ENCODE measurements around the gene FHL1.

DNA sequence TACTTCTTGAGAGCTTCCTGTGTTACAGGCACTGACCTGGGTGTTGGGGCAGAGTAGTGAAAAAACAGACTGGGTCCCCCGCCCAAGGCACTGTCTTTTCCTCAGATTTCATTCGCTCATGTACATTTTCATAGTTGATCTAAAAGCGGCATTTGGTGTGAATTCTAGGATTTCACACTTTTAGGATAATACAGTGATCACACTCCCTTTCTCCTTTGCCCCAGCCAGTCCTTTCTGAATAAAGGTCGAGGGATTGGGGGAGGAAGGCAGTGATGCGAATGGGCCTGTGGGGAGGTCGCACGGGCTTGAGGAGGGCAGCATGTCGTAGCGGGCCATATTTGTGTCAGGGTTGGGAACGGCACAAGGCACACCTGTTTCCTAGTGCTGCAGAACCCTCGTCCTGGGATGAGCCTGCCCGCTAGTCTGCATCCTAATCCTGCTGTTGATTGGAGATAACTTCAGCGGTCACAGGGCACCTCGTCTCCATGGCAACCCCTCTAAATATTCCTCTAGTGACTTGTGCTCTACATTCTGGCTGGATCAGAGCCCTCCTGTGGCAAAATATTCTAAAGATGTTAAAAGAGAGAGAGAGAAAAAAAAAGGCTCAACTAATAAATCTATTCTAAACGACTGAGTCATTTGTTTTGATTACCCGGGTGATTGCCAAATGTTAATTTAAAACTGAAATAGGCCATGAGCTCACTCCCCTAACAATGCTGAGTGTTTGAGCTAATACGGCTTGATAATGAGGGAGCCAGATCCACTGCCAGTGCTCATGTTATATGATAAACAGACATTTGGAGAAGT, 21.8 kb downstream of the FHL1 start:
- TF ChIP-seq YY1 (IDR thresholded peaks at IDR 0.05; ENCODE audit: insufficient read depth, insufficient read length) (no peak), SUZ12 (IDR thresholded peaks at IDR 0.05; ENCODE audit: extremely low read depth, insufficient read depth, insufficient read length) (no peak)

Data from NT2/D1 (cell line).